Tibial nerve (tissue), 4 donors: ENCODE measurements around the gene ADO. TPM values are rescaled to one million over a fixed set of nuclear protein-coding genes. Genes with fewer than 3 reads are reported as not detected.

Experiments
- DNase-seq, 2 donors: peaks; one replicate each; pipeline ENCODE4 v3.0.0-alpha.2; 2019; ENCODE audit warnings: low spot score in 2 of 2
- H3K27ac ChIP-seq, 4 donors: fragments of 200-600 bp; sonication (generic) in 3 of 4; one replicate each; pipeline ENCODE4 v1.5.1; 2017 to 2019; ENCODE audit warnings: mild to moderate bottlenecking in 1 of 4
- H3K27me3 ChIP-seq, 2 donors: fragments of 200-600 bp; sonication (generic) in 1 of 2; one replicate each; pipeline versions ENCODE4 v1.5.1 to v1.6.0; 2017 to 2019
- H3K36me3 ChIP-seq, 3 donors: fragments of 200-600 bp; sonication (generic); one replicate each; pipeline ENCODE4 v1.5.1; 2018 to 2019
- H3K4me1 ChIP-seq, 4 donors: fragments of 200-600 bp; sonication (generic) in 3 of 4; one replicate each; pipeline ENCODE4 v1.5.1; 2017 to 2019
- H3K4me3 ChIP-seq, 4 donors: fragments of 200-600 bp; sonication (generic) in 3 of 4; one replicate each; pipeline ENCODE4 v1.5.1; 2017 to 2019; ENCODE audit warnings: mild to moderate bottlenecking in 1 of 4, moderate library complexity in 1 of 4
- H3K9me3 ChIP-seq, 4 donors: fragments of 200-600 bp; sonication (generic) in 3 of 4; one replicate each; pipeline ENCODE4 v1.5.1; 2017 to 2019
- EP300 ChIP-seq, 2 donors: sonication (generic); formaldehyde crosslinking; IDR thresholded peaks; one replicate each; pipeline ENCODE4 v1.6.1; 2017; ENCODE audit warnings: antibody characterized with exemption in 2 of 2, mild to moderate bottlenecking in 1 of 2
- POLR2A ChIP-seq, 2 donors: fragments of 450-650 bp; IDR thresholded peaks; one replicate each; pipeline ENCODE4 v1.6.1; 2017; ENCODE audit warnings: antibody characterized with exemption in 2 of 2, mild to moderate bottlenecking in 2 of 2, moderate library complexity in 2 of 2
- WGBS, 2 donors: methylation state at CpG; one replicate each; pipeline ENCODE4 v1.1.5; 2018; 5-methylcytosine and 5-hydroxymethylcytosine counted together
- total RNA-seq, 4 donors: library from RNA; depleted of rRNA; stranded (reverse); fragments of >200 nt; gene quantifications; one replicate each; pipeline ENCODE4 v1.1.0, GENCODE V29; 2016
- TF ChIP-seq, protein P1 (sequence below), 5 experiments: fragments of 200-600 bp in 3 of 5; fragments of 450-650 bp in 2 of 5; sonication (generic) in 3 of 5; IDR thresholded peaks; one replicate each; pipeline ENCODE4 v1.5.1; 2016 to 2019; ENCODE audit warnings: antibody characterized with exemption in 5 of 5, mild to moderate bottlenecking in 3 of 5, moderate library complexity in 2 of 5

Gene ADO
- total RNA-seq, 4 donors from 2014 or later, result 36.9 to 73.9 (median 48.1) TPM

DNA sequence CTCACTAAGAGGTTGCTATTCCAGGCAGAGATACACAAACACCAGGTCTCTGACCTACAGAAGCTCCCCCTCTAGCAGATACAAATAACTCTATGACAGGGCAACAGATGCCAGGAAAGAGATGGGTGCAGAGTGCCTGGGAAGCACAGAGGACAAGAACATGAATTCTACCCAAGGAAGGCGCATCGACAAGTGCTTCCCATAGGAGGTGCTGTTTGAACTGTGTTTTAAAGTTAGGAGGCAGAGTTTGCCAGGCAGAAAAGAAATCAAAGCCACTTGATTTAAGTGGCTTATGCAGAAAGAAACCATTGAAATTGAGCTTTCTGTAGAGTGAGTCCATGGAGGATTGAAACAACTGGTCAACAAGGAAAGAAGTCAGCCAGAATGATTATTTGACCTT, 46.9 kb downstream of the ADO start:
- Histone ChIP-seq H3K27ac (no peak overlapping the region), H3K36me3 (no peaks in the 10 kb centered on the region), H3K4me1 (no peaks in the 10 kb centered on the region), H3K9me3 (peaks cover 0 to 22% (median 0%) of the 10 kb centered on the region in 4 donors), H3K27me3 (no peaks in the 10 kb centered on the region), H3K4me3 (no peak overlapping the region)
- no peak for DNase-seq
- WGBS, 2 donors, result 38 to 68% methylated on average over 2 of the region's 2 CpGs
- TF ChIP-seq EP300 (IDR thresholded peaks at IDR 0.05), result no peak
- TF ChIP-seq, protein P1, sequence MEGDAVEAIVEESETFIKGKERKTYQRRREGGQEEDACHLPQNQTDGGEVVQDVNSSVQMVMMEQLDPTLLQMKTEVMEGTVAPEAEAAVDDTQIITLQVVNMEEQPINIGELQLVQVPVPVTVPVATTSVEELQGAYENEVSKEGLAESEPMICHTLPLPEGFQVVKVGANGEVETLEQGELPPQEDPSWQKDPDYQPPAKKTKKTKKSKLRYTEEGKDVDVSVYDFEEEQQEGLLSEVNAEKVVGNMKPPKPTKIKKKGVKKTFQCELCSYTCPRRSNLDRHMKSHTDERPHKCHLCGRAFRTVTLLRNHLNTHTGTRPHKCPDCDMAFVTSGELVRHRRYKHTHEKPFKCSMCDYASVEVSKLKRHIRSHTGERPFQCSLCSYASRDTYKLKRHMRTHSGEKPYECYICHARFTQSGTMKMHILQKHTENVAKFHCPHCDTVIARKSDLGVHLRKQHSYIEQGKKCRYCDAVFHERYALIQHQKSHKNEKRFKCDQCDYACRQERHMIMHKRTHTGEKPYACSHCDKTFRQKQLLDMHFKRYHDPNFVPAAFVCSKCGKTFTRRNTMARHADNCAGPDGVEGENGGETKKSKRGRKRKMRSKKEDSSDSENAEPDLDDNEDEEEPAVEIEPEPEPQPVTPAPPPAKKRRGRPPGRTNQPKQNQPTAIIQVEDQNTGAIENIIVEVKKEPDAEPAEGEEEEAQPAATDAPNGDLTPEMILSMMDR (IDR thresholded peaks at IDR 0.05), result no peak
- no peak for TF ChIP-seq POLR2A (IDR thresholded peaks at IDR 0.05)

DNA sequence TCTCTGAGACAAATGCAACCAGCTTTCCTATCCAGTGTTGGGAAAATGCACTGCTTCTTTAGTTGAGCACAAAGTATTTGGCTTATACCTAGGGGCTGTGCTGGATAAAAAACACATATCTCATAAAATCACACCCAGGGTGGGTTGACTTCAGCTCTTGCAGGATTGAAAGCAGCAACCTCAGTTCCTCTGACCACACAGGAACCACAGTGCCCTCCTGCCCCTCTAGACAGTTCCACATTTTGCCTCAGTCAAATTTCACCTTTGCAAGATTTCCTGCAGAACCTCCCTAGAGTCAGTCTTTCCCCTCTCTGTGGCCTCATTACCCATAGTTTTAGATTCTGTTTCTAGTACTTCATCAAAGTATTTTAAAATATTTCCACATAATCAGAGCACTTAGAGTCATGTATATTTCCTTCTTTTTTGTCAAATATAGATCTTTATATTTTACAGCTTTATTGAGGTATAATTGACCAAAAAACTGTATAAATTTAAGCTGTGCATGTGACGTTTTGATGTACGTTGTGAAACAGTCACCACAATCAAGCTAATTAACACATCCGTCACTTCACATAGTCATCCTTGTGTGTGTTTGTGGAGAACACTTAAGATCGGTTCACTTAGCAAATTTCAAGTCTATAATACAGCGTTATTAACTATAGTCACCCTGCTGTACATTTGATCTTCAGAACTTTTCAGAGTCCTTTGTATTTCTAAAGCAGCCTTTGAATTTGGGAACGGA, 48.6 kb downstream of the ADO start:
- TF ChIP-seq EP300 (IDR thresholded peaks at IDR 0.05) (no peak), POLR2A (IDR thresholded peaks at IDR 0.05) (no peak)
- TF ChIP-seq, protein P1 (IDR thresholded peaks at IDR 0.05), result no peak
- Histone ChIP-seq H3K27ac (no peak overlapping the region), H3K4me3 (no peak overlapping the region), H3K27me3 (no peaks in the 10 kb centered on the region), H3K9me3 (peaks cover 0 to 5% (median 0%) of the 10 kb centered on the region in 4 donors), H3K4me1 (peaks cover 0 to under 1% (median 0%) of the 10 kb centered on the region in 4 donors), H3K36me3 (no peaks in the 10 kb centered on the region)
- DNase-seq, result no peak
- 66 to 70% methylated on average over 6 of the region's 6 CpGs for WGBS, 2 donors

DNA sequence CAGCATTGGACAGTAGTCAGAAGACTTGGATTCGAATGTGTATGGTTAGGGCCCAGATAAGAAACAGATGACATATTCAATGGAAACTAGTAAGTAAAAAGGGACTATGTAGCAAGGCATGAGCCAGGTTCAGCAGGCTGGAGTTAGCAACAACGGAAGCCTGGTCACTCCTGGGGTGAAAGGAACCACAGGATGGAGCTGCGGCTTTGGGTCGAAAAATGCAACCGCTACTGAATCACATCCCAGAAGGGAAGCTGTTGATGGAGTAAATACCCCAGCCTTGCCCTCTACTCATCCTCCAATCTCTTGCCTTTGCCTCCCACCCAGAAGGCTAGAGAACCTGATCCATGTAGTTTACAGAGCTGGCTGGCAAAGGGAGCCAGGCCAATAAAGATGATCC, 49.2 kb downstream of the ADO start:
- H3K4me1 ChIP-seq, result peaks cover 0 to 6% (median 0%) of the 10 kb centered on the region in 4 donors
- TF ChIP-seq POLR2A (IDR thresholded peaks at IDR 0.05), result no peak
- TF ChIP-seq, protein P1 (IDR thresholded peaks at IDR 0.05), result no peak
- no peaks in the 10 kb centered on the region for H3K27me3 ChIP-seq
- no peak for DNase-seq
- 77 to 84% methylated on average over 5 of the region's 5 CpGs for WGBS, 2 donors
- no peak overlapping the region for H3K27ac ChIP-seq
- H3K36me3 ChIP-seq, result no peaks in the 10 kb centered on the region
- no peak overlapping the region for H3K4me3 ChIP-seq
- H3K9me3 ChIP-seq, result no peaks in the 10 kb centered on the region

DNA sequence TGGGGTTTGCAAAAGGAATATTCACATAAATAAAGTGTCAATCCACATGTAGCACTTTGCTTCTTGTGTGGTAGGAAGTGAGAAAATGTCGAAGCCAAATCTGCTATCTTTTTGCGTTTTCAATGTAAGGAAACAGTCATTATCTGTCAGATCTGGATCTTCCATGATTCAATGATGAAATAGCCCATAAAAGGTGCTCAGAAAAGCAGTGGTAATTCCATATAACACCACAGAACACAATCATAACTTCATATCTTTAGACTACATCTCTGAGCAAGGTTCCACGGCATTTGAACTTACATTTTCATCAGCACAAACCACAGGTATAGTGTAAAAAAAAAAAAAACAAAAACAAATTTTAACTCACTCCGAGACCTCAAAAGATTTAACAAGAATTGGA, 51.5 kb downstream of the ADO start:
- Histone ChIP-seq H3K27ac (no peak overlapping the region), H3K9me3 (no peaks in the 10 kb centered on the region), H3K27me3 (no peaks in the 10 kb centered on the region), H3K4me1 (peaks cover 0 to 14% (median 0%) of the 10 kb centered on the region in 4 donors), H3K4me3 (no peak overlapping the region), H3K36me3 (no peaks in the 10 kb centered on the region)
- WGBS, 2 donors, result 70 to 75% methylated on average over 4 of the region's 4 CpGs
- TF ChIP-seq EP300 (IDR thresholded peaks at IDR 0.05), result no peak
- TF ChIP-seq POLR2A (IDR thresholded peaks at IDR 0.05), result no peak
- TF ChIP-seq, protein P1 (IDR thresholded peaks at IDR 0.05), result no peak
- no peak for DNase-seq

Other genes starting within 250 kb of the ADO start
- 10 to 100 TPM; 19.4 to 35.4 (median 27.7) TPM for gene EGR2, start 11.6 kb downstream of the ADO start, total RNA-seq